DND-41 (cell line): ENCODE data around the gene SLC52A3.

Source experiments
- ATAC-seq: fragments of 200-7000 bp; cut with Tn5 transposase; 3 replicates; pipeline ENCODE4 v1.9.1; 2021; ENCODE audit warnings: low read depth; ENCODE audit not compliant: insufficient read depth
- DNase-seq: peaks from one replicate; pipeline ENCODE4 v3.0.0-alpha.2; 2020
- H2AFZ ChIP-seq: 2 replicates; pipeline ENCODE4 v1.6.0; 2012; ENCODE audit warnings: low read depth, low read length
- H3K27ac ChIP-seq: 2 replicates; pipeline ENCODE4 v1.5.1; 2012; ENCODE audit warnings: low read length, inconsistent platforms
- H3K27me3 ChIP-seq: fragments of 200-600 bp; sonication (generic); 2 replicates; pipeline ENCODE4 v1.6.0; 2012; ENCODE audit warnings: low read length, mild to moderate bottlenecking, inconsistent platforms; ENCODE audit not compliant: insufficient read depth, poor library complexity
- H3K36me3 ChIP-seq: 2 replicates; pipeline ENCODE4 v1.5.1; 2012; ENCODE audit warnings: low read length, inconsistent platforms; ENCODE audit not compliant: insufficient read depth
- H3K4me1 ChIP-seq: 2 replicates; pipeline ENCODE4 v1.5.1; 2012; ENCODE audit warnings: mild to moderate bottlenecking, low read length; ENCODE audit not compliant: insufficient read depth
- H3K4me2 ChIP-seq: 2 replicates; pipeline ENCODE4 v1.6.0; 2012; ENCODE audit warnings: mild to moderate bottlenecking, moderate library complexity, low read length, inconsistent platforms; ENCODE audit not compliant: insufficient read depth
- H3K4me3 ChIP-seq, 2 experiments: fragments of 200-600 bp in 1 of 2; shearing (Covaris generic) in 1 of 2; 2 replicates each; pipeline ENCODE4 v1.5.1; 2012 to 2016; ENCODE audit warnings: inconsistent platforms in 2 of 2, low read length in 2 of 2, mild to moderate bottlenecking in 2 of 2, low read depth in 1 of 2, moderate library complexity in 1 of 2
- H3K79me2 ChIP-seq: 2 replicates; pipeline ENCODE4 v1.6.0; 2012; ENCODE audit warnings: low read length, inconsistent platforms; ENCODE audit not compliant: insufficient read depth
- H3K9ac ChIP-seq: 2 replicates; pipeline ENCODE4 v1.6.0; 2012; ENCODE audit warnings: low read depth, mild to moderate bottlenecking, inconsistent platforms, low read length, moderate library complexity
- H3K9me3 ChIP-seq: 2 replicates; pipeline ENCODE4 v1.5.1; 2012; ENCODE audit warnings: low read length, moderate library complexity, mild to moderate bottlenecking, inconsistent platforms; ENCODE audit not compliant: insufficient read depth, severe bottlenecking
- H4K20me1 ChIP-seq: 2 replicates; pipeline ENCODE4 v1.6.0; 2012; ENCODE audit warnings: low read length; ENCODE audit not compliant: insufficient read depth
- EZH2 ChIP-seq: IDR thresholded peaks from 3 replicates; pipeline ENCODE4 v1.6.1; 2012; ENCODE audit warnings: borderline replicate concordance, low read depth, mild to moderate bottlenecking, moderate library complexity, low read length, inconsistent platforms; ENCODE audit not compliant: severe bottlenecking
- TF ChIP-seq, protein P1 (sequence below): IDR thresholded peaks from 2 replicates; pipeline ENCODE4 v1.5.1; 2012; ENCODE audit warnings: borderline replicate concordance, low read length, moderate library complexity, mild to moderate bottlenecking; ENCODE audit not compliant: poor library complexity, severe bottlenecking; ENCODE audit errors: extremely low read depth

The SLC52A3 gene

DNA sequence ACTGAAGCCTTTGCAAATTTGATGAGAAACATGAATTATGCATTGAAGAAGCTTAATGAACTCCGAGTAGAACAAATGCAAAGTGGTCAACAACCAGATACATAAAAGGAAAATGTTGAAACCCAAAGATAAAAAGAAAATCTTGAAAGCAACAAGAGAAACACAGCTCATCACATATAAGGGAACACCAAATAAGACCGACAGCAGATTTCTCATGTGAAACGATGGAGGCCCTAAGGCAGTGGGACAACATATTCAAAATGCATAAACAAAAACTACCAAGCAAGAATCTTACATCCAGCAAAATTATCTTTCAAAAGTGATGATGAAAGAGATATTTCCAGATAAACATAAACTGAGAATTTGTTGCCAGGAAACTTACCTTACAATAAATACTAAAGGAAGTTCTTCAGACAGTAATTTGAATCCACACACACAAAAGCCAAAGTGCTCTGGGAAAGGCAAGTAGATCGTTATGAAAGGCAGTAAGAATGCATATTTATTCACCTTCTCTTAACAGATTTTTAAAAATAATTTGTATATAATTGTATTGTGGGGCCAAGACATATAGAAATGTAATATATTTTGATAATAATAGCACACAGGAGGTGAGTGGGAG is 22.5 kb downstream of the SLC52A3 start:
- H4K20me1 ChIP-seq: no peaks in the 10 kb centered on the region
- no peak overlapping the region for H3K9ac ChIP-seq
- ATAC-seq: no peak
- no peak overlapping the region for H2AFZ ChIP-seq
- peaks cover 21% of the 10 kb centered on the region for H3K9me3 ChIP-seq
- no peak overlapping the region for H3K4me3 ChIP-seq
- DNase-seq: no peak
- no peak for TF ChIP-seq EZH2
- TF ChIP-seq, protein P1, sequence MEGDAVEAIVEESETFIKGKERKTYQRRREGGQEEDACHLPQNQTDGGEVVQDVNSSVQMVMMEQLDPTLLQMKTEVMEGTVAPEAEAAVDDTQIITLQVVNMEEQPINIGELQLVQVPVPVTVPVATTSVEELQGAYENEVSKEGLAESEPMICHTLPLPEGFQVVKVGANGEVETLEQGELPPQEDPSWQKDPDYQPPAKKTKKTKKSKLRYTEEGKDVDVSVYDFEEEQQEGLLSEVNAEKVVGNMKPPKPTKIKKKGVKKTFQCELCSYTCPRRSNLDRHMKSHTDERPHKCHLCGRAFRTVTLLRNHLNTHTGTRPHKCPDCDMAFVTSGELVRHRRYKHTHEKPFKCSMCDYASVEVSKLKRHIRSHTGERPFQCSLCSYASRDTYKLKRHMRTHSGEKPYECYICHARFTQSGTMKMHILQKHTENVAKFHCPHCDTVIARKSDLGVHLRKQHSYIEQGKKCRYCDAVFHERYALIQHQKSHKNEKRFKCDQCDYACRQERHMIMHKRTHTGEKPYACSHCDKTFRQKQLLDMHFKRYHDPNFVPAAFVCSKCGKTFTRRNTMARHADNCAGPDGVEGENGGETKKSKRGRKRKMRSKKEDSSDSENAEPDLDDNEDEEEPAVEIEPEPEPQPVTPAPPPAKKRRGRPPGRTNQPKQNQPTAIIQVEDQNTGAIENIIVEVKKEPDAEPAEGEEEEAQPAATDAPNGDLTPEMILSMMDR: no peak
- H3K4me1 ChIP-seq: no peaks in the 10 kb centered on the region
- no peaks in the 10 kb centered on the region for H3K36me3 ChIP-seq
- no peak overlapping the region for H3K27ac ChIP-seq
- no peak overlapping the region for H3K4me2 ChIP-seq
- H3K27me3 ChIP-seq: no peaks in the 10 kb centered on the region
- no peaks in the 10 kb centered on the region for H3K79me2 ChIP-seq

DNA sequence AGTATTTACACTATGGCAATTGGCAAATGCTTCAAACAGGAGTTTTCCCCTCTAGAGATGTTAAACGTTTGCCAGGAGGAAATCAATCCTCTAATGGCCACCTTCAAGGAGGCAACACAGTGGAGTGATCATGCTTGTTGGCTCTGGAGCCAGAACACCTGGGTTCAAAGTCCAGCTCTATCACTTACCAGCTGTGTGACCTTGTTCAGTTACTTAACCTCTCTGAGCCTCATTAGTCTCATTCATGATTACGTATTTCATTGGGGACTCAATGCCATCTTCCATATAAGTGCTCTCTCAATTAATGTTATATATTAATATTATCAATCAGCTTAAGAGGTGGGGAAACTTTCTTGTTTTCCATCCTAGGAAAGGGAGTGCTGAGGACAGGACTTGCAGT is 26.1 kb downstream of the SLC52A3 start:
- Histone ChIP-seq H4K20me1 (no peaks in the 10 kb centered on the region), H2AFZ (no peak overlapping the region), H3K9ac (no peak overlapping the region), H3K9me3 (peaks cover 21% of the 10 kb centered on the region), H3K4me3 (no peak overlapping the region), H3K79me2 (no peaks in the 10 kb centered on the region), H3K4me2 (no peak overlapping the region), H3K27me3 (no peaks in the 10 kb centered on the region), H3K4me1 (no peaks in the 10 kb centered on the region), H3K27ac (no peak overlapping the region), H3K36me3 (no peaks in the 10 kb centered on the region)
- DNase-seq: no peak
- ATAC-seq: no peak
- TF ChIP-seq EZH2: no peak
- TF ChIP-seq, protein P1: no peak

DNA sequence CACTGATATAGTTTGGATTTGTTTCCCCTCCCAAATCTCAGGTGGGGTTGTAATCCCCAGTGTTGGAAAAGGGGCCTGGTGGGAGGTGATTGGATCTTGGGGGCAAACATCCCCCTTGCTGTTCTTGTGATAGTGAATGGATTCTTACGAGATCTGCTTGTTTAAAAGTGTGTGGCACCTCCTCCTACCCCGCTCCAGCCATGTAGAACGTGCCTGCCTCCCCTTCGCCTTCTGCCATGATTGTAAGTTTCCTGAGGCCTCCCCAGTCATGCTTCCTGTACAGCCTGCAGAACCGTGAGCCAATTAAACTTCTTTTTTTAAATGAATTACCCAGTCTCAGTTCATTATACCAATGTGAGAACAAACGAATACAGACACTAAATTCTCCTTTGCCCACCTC is 26.7 kb downstream of the SLC52A3 start:
- Histone ChIP-seq H4K20me1 (no peaks in the 10 kb centered on the region), H3K27ac (no peak overlapping the region), H3K9ac (no peak overlapping the region), H3K4me2 (no peak overlapping the region), H3K4me1 (no peaks in the 10 kb centered on the region), H3K79me2 (no peaks in the 10 kb centered on the region), H3K9me3 (peaks cover 21% of the 10 kb centered on the region), H3K4me3 (no peak overlapping the region), H3K27me3 (no peaks in the 10 kb centered on the region), H2AFZ (no peak overlapping the region), H3K36me3 (no peaks in the 10 kb centered on the region)
- TF ChIP-seq EZH2: no peak
- TF ChIP-seq, protein P1: no peak
- no peak for ATAC-seq
- no peak for DNase-seq

DNA sequence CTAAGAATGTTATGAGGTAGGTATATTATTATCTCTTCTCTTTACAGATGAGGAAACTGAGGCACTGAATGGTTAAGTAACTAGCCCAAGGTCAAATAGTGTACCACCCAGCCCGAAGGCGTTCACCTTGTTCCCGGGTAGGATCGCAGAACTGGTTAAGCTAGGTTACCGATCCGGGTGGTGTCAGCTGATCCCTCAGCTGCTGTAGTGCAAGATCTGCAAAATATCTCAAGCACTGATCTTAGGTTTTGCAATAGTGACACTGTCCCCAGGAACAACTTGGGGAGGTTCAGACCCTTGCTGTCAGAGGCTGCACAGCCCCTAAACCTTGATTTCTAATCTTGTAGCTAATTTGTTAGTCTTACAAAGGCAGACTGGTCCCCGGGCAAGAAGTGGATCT is 28.1 kb downstream of the SLC52A3 start:
- H2AFZ ChIP-seq: no peak overlapping the region
- no peak overlapping the region for H3K4me2 ChIP-seq
- DNase-seq (no peak), ATAC-seq (no peak)
- H3K27ac ChIP-seq: no peak overlapping the region
- peaks cover 13% of the 10 kb centered on the region for H3K9me3 ChIP-seq
- no peaks in the 10 kb centered on the region for H3K27me3 ChIP-seq
- H4K20me1 ChIP-seq: no peaks in the 10 kb centered on the region
- H3K9ac ChIP-seq: no peak overlapping the region
- no peak overlapping the region for H3K4me3 ChIP-seq
- TF ChIP-seq, protein P1: no peak
- TF ChIP-seq EZH2: no peak
- no peaks in the 10 kb centered on the region for H3K36me3 ChIP-seq
- H3K4me1 ChIP-seq: no peaks in the 10 kb centered on the region
- H3K79me2 ChIP-seq: no peaks in the 10 kb centered on the region
